PC-9 (cell line): Measurements from ENCODE around the gene EZR.

Experiments used
- CTCF ChIP-seq: fragments of 200-600 bp; sonication (generic); conservative IDR thresholded peaks from 2 replicates; pipeline ENCODE4 v1.6.1; 2017; ENCODE audit warnings: mixed run types, antibody characterized with exemption, mild to moderate bottlenecking, moderate library complexity
- EZH2 ChIP-seq: fragments of 200-600 bp; sonication (generic); IDR thresholded peaks from 2 replicates; pipeline ENCODE4 v1.8.0; 2017; ENCODE audit warnings: antibody characterized with exemption, low read depth

- TF ChIP-seq CTCF, result 0 out of 2 replicates have a peak, but pooled peaks have one; percentile 5
- TF ChIP-seq EZH2, result no peak
Measured at GRCh38 chr6:158778005-158778527, 41.1 kb downstream of the EZR start.
